HEK293 (cell line): ENCODE measurements around the gene RAB10.

ENCODE experiments used
- OVOL3 ChIP-seq: fragments of 450-650 bp; formaldehyde crosslinking; IDR thresholded peaks from 2 replicates; pipeline ENCODE4 v1.5.1; 2016; ENCODE audit warnings: missing biosample characterization, missing genetic modification characterization
- ZFP69B ChIP-seq: fragments of 450-650 bp; formaldehyde crosslinking; IDR thresholded peaks from 2 replicates; pipeline ENCODE4 v1.5.1; 2016; ENCODE audit warnings: missing biosample characterization, missing genetic modification characterization
- ZNF23 ChIP-seq: fragments of 450-650 bp; formaldehyde crosslinking; IDR thresholded peaks from 2 replicates; pipeline ENCODE4 v1.5.1; 2016; ENCODE audit warnings: missing biosample characterization, missing genetic modification characterization, borderline replicate concordance
- ZNF629 ChIP-seq: fragments of 450-650 bp; formaldehyde crosslinking; IDR thresholded peaks from 2 replicates; pipeline ENCODE4 v1.5.1; 2017; ENCODE audit warnings: missing biosample characterization, missing genetic modification characterization
- TF ChIP-seq, protein P1 (sequence below): fragments of 450-650 bp; formaldehyde crosslinking; IDR thresholded peaks from 2 replicates; pipeline ENCODE4 v1.5.1; 2017; ENCODE audit warnings: missing biosample characterization, missing genetic modification characterization
- TF ChIP-seq, protein P2 (sequence below): fragments of 450-650 bp; formaldehyde crosslinking; IDR thresholded peaks from 2 replicates; pipeline ENCODE4 v1.5.1; 2016; ENCODE audit warnings: missing biosample characterization, missing genetic modification characterization
- TF ChIP-seq, protein P3 (sequence below): fragments of 450-650 bp; formaldehyde crosslinking; IDR thresholded peaks from 2 replicates; pipeline ENCODE4 v1.5.1; 2016; ENCODE audit warnings: missing biosample characterization, missing genetic modification characterization
- TF ChIP-seq, protein P4 (sequence below): fragments of 450-650 bp; formaldehyde crosslinking; IDR thresholded peaks from 2 replicates; pipeline ENCODE4 v1.5.1; 2016; ENCODE audit warnings: missing biosample characterization, missing genetic modification characterization

DNA sequence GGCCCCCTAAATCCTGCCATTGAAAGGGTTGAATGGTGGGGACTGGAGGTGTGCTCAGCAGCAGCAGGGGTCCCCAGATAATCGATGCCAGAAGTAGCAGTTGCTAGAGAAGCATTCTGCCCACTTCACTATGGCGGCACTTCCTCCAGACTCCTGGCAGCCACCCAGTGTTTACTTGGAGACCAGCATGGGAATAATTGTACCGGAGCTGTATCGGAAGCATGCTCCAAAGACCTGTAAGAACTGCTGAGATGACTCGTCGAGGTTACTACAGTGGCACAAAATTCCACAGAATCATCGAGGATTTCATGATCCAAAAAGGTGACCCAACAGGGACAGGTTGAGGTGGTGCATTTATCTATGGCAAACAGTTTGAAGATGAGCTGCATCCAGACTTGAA is 128.0 kb downstream of the RAB10 start:
- TF ChIP-seq, protein P1, sequence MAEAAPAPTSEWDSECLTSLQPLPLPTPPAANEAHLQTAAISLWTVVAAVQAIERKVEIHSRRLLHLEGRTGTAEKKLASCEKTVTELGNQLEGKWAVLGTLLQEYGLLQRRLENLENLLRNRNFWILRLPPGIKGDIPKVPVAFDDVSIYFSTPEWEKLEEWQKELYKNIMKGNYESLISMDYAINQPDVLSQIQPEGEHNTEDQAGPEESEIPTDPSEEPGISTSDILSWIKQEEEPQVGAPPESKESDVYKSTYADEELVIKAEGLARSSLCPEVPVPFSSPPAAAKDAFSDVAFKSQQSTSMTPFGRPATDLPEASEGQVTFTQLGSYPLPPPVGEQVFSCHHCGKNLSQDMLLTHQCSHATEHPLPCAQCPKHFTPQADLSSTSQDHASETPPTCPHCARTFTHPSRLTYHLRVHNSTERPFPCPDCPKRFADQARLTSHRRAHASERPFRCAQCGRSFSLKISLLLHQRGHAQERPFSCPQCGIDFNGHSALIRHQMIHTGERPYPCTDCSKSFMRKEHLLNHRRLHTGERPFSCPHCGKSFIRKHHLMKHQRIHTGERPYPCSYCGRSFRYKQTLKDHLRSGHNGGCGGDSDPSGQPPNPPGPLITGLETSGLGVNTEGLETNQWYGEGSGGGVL (tag by site-specific recombination): no peak
- TF ChIP-seq ZFP69B (tag by site-specific recombination): no peak
- TF ChIP-seq, protein P2, sequence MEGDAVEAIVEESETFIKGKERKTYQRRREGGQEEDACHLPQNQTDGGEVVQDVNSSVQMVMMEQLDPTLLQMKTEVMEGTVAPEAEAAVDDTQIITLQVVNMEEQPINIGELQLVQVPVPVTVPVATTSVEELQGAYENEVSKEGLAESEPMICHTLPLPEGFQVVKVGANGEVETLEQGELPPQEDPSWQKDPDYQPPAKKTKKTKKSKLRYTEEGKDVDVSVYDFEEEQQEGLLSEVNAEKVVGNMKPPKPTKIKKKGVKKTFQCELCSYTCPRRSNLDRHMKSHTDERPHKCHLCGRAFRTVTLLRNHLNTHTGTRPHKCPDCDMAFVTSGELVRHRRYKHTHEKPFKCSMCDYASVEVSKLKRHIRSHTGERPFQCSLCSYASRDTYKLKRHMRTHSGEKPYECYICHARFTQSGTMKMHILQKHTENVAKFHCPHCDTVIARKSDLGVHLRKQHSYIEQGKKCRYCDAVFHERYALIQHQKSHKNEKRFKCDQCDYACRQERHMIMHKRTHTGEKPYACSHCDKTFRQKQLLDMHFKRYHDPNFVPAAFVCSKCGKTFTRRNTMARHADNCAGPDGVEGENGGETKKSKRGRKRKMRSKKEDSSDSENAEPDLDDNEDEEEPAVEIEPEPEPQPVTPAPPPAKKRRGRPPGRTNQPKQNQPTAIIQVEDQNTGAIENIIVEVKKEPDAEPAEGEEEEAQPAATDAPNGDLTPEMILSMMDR (tag by site-specific recombination): no peak
- no peak for TF ChIP-seq ZNF23 (tag by site-specific recombination)
- no peak for TF ChIP-seq OVOL3 (tag by site-specific recombination)
- TF ChIP-seq, protein P3, sequence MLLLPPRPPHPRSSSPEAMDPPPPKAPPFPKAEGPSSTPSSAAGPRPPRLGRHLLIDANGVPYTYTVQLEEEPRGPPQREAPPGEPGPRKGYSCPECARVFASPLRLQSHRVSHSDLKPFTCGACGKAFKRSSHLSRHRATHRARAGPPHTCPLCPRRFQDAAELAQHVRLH (tag by site-specific recombination): no peak
- TF ChIP-seq ZNF629 (tag by site-specific recombination): no peak
- TF ChIP-seq, protein P4, sequence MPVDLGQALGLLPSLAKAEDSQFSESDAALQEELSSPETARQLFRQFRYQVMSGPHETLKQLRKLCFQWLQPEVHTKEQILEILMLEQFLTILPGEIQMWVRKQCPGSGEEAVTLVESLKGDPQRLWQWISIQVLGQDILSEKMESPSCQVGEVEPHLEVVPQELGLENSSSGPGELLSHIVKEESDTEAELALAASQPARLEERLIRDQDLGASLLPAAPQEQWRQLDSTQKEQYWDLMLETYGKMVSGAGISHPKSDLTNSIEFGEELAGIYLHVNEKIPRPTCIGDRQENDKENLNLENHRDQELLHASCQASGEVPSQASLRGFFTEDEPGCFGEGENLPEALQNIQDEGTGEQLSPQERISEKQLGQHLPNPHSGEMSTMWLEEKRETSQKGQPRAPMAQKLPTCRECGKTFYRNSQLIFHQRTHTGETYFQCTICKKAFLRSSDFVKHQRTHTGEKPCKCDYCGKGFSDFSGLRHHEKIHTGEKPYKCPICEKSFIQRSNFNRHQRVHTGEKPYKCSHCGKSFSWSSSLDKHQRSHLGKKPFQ (tag by site-specific recombination): no peak
